HG02870 (cell line): ENCODE results near the gene RNF146.
A peak's percentile ranks its signal among the peaks of the same experiment; 100 is the strongest.
"Not testable (repeated sequence)": the region's sequence is repeated elsewhere in the genome, so short reads cannot be mapped to it uniquely, and the experiment has no call there.

Experiments
- ATAC-seq: cut with Tn5 transposase; IDR thresholded peaks from one replicate; pipeline ENCODE4 v1.9.1; 2021; ENCODE audit warnings: mild to moderate bottlenecking, moderate library complexity; ENCODE audit not compliant: unreplicated experiment

Gene RNF146, protein sequence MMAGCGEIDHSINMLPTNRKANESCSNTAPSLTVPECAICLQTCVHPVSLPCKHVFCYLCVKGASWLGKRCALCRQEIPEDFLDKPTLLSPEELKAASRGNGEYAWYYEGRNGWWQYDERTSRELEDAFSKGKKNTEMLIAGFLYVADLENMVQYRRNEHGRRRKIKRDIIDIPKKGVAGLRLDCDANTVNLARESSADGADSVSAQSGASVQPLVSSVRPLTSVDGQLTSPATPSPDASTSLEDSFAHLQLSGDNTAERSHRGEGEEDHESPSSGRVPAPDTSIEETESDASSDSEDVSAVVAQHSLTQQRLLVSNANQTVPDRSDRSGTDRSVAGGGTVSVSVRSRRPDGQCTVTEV

DNA sequence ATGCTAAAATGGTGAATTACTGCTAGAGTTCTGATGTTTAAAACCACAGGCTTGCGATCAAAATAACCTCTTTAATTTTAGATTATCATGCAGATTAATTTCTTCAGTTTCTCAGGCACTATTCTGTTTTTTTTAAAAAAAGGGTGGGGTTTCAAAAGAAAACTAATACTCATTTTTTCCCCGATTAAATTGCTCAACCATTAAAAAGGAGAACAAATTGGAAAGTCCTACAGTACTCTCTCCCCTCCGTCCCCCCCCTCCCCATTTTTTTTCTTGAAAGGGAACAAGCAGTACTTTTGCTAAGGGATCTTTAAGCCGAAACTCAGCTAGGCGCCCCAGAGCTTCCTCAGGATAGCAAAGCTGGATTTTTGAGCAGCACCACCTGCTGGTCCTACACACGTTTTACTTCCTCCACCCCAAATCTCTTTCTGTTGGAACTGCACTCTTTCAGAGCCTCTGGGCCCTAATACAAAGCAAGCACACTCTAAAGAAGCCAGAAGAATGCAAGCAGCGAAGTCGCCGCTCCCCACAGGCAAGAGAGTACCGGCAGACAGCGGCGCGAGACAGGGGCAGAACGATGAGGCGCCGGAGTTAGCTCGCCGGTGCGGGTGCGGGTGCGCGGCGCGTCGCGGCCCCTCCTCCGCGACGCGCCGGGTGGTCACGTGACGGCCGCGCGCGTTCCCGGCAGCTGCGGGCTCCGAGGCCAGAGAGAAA is at the start of gene RNF146:
Gene RNF146, plus strand, starts transcription at position 687 of the 714 bp plus-strand sequence. CDS start 13,475 bp downstream, outside the sequence.
- peak; percentile 69 for ATAC-seq

DNA sequence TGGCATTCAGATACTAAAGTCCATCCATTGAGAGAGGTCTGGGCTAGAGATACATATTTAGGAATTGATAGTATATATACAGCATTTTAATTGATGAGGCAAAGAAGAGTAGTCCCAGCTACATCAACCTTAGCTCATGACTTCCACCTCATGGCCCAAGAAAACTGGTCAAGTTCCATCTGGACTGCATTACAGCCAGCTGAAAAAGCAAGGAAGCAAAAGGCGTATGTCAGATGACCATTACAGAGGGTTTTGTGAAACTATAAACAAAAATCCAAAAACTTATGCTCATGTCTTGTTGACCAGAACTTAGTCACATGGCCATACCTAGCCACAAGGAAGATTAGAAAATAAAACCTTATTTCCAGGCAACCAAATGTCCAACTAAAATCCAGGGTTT is 46.8 kb upstream of the RNF146 start:
- ATAC-seq = no peak

DNA sequence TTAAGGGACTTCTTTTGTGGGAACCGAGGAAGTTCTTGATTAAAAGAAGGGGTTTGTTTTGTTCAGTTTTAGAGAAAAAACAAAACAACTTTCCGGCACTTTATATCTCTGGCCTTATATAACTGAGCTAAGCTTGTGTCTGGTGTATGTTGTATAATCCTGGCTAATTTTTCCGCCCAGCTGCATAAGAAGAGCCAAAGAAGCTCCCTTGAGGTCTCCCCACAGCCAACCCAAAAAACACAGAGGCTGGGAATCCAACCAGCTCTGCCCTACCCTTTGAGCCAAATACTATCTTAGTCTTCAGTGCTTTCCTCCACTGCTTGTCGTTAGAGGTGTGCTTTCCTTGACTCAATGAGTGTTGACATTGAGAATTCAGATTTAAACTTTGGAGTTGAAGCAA is 45.5 kb upstream of the RNF146 start:
- ATAC-seq = no peak

DNA sequence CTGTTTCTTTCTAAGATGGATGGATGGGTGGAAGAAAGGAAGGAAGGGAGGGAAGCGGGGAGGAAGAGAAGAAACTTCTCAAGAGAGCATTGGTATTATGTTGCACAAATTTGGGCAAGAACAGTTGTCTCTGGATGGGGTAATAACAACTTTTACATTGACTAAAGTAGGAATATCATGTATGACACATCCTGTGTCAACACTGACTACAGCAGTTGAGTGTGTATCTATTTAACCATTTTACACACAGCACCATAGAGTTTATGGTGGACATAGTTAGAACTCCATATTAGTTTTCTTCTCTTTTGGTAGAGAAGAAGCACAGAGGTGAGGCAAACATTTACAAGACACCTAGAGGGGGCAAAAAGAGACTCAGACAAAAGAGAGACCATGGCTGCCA is 44.2 kb upstream of the RNF146 start:
- no peak for ATAC-seq

DNA sequence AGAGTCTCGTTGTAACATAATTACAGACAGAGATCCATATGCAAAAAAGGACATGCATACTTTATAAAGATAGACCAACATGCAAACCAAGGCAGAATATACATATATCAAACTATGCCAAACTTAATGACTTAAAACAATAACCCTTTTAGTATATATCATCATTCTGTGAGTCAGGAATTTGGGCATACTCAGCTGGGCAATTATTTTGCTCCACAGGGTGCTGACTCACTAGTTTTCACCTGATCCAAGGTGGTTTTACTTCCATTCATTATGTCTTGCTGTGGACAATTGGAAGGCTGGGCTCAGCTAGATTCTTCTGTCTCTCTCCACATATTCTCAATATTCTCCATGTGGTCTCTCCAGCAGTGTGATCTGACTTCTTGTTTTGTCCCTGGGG is 41.2 kb upstream of the RNF146 start:
- ATAC-seq = no peak

DNA sequence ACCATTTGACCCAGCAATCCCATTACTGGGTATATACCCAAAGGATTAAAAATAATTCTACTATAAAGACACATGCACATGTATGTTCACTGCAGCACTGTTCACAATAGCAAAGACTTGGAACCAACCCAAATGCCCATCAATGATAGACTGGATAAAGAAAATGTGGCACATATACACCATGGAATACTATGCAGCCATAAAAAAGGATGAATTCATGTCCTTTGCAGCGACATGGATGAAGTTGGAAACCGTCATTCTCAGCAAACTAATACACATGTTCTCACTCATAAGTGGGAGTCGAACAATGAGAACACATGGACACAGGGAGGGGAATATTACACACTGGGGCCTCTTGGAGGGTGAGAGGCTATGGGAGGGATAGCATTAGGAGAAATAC is 32.8 kb upstream of the RNF146 start:
- not testable (repeated sequence) for ATAC-seq

DNA sequence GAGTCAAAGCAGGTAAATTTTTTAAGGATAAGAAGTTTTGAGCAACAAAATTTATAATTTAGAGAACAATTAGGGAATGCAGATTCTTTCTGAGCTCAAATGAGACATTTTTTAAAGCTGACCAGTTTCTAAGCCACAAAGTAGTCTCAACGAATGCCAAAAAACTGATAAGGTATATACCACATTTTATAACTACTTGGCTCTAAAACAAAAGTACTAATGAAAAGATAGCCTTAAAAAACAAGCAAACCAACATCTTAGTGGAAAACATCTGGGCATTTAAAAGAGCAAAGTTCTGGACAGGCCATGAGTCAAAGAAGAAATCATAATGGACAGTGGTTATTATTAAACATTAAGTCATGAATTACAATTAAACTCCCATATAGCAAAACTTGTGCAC is 23.2 kb upstream of the RNF146 start:
- ATAC-seq = no peak

DNA sequence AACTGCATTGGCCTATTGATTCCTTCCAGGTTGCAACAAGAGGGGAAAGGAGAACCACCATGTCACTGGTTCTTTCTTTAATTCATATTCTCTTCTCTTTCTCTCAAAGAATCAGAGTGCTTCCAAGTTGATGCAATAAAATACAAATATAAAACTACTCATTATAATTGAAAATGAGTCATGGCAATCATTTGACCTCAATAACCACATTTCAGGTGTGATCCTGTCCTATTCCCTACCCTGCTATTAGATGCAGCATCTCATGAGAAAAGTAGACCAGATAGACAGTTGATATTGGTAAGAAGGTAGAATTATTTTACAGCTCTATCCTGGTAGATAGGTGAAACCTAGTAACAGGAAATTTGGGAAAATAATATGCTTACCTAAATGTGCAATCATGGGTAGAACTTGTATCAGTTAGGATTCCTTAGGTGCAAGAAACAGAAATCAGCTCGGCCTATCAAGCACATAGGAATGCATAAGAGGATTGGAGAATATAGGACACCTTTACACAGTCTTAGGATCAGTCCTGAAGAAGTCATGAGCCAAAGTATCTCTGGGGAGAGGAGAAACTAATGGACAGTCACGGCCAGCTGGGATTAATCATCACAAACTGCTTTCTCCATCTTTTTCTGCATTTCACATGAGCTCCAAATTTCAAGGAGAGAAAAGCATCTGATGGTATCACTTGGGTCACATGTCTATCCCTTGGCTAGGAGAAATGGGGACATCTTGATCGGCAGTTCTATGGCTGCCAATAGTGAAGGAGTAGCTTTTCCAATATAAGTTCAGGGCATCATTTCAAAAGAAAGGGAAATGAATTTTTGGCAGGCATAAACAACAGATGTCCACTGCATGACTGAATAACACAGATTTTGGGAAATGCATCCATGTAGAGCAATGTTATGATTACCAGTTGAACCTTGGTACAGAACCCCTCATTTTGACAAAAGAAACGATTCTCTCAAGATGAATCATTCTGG is 19.3 kb upstream of the RNF146 start:
- no peak for ATAC-seq

DNA sequence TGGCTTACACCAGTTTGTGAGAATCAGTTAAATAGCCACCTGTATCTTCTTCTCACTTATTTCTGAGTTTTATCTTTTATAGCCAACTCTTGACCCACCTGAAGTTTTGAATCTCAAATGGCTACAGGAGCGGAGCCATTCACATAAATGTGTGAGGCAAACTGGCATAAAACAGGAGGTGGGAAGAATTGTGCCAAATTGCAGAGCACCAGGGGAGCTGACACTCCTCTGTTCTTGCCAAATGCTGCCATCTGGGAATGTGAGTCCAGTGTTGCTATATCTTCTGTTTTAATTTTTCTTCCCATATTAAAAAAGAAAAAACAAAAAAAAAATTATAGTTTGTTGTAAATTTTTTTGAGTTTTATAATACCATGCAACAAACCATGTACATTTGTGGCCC is 17.0 kb upstream of the RNF146 start:
- no peak for ATAC-seq

DNA sequence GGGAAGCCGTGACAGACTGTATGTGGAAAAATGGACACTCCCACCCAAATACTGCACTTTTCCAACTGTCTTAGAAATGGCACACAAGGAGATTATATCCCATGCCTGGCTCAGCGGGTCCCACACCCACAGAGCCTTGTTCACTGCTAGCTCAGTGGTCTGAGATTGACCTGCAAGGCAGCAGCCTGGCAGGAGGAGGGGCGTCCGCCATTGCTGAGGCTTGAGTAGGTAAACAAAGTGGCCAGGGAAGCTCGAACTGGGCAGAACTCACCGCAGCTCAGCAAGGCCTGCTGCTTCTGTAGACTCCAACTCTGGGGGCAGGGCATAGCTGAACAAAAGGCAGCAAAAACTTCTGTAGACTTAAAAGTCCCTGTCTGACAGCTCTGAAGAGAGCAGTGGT is 11.4 kb upstream of the RNF146 start:
- no peak for ATAC-seq

DNA sequence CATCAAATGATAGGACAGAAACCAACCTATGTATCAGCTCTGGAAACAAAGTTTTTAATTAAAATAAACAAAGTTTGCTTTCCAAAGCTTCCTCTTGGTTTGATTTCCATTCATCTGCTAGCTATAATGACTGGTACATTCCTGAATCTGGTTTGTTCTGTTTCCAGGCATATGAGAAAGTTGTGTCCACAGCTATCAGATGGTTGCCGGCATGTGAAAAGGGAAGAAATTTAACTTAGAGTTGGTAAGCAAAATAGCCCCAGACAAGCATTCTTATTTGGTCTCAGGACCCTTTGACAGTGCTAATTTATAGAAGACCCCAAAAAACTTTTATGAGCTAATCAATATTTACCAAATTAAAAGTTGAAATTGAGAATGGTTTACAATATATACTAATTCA is 3.8 kb upstream of the RNF146 start:
- ATAC-seq = no peak

DNA sequence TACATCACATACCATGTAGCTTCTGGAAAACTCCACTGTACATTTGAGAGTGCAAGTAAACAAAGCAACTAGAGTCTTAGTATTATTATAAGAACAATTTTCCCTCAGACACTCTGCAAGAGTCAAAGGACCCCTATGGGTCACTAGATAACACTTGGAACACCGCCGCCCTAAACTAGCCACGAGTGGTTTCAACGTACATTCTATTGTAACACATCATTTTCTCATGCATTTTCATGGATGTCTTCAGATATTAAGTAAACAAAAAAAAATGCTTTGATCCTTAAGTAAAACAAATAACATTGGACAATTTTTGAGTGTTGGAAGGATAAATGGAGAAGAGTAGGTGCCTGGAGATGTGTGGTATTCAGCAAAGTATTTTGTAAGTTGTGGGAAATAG is 3.2 kb upstream of the RNF146 start:
- no peak for ATAC-seq

DNA sequence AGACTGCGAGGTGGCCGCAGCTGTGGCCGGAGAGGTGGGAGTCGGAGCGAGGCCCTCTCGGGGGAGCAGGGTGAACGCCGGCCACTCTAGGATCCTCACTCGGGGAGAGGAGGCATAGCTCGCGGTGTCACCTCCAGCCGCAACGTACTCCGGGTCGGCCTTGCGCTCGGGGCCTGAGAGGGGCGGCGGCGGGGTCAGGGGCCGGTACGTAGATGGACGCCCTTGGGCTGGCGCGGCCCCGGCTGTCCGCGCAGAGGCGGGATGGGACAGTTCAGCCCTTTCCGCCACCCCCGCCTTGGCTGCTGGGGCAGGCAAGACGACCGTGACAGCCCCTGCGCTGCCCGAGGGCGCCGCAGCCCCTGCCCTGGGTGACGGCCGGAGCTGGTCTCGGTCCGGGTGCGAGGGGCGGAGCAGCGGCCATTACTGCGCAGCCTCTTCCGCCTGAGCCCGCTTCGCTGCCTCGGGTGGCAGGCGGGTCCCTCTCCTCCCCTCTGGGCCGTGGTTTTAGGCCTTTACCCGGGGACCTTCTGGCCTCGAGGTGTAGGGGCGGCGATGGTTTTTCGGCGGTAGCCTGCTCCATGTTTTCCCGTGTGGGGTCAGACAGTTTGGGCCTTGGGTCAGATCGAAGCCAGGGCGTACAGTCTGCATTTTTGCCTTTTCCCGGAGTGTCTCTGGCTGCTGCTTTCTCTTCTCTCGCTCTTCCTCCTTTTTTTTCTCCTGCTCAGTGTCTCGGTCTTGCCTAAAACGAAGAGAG is 405 bp downstream of the RNF146 start:
- ATAC-seq = peak; percentile 78

DNA sequence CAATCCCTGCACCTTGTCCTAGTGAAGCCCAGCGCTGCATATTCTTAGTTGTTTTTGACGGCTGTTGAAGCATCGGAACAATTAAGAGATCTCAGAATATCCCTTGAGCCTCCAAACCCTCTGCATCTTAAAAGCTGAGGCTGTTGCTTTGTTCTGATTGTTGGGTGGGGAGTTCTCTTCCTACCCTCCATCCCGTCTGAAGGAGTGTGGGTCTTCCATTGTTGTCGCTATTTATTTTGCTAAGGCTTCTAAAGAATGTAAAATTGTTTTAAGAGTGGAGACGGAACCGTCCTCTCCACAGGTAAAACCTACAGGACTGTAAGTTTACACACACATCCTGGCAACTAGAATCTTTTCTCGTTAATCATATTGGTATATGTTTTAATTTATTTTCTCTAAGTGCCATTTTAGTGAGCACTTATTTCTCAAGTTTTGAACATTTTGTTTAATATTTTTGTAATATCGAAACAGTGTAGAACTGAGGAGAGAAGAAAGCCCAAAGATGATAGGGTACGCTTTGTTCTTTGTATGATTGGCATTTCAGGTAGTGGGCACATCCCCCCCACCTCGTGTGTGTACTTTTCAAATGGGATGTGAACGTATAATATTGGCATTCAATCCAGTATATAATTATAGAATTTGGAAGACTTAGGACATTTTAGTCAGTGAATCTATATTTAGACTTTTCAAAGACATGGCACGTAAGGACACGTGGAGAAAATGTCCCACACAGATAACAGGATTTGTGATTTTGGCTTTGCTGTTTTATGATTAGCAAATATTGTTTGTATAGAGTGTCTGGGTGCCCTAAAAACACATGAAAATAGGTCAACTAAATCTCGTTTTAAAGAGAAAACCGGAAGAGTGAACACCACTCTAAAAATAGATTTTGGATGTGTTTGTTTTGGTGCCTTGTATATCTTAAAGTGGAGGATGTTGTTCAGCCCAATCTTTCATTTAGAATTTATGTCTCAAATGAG is 1.3 kb downstream of the RNF146 start:
- no peak for ATAC-seq

DNA sequence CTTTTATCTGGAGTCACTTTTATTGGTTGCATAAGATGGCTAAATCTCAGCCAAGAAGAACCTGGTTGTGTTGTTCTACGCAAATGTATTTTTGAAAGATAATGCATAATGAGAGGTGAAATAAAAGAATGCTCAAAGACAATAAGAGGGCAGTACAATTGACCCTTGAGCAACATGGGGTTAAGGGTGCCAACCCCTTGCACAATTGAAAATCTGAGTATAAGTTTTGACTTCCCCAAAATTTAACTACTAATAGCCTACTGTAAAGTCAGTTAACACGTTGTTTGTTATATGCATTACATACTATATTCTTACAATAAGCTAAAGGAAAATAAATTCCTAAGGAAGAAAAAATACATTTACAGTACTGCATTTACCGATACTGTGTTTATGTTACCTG is 5.9 kb downstream of the RNF146 start:
- no peak for ATAC-seq

DNA sequence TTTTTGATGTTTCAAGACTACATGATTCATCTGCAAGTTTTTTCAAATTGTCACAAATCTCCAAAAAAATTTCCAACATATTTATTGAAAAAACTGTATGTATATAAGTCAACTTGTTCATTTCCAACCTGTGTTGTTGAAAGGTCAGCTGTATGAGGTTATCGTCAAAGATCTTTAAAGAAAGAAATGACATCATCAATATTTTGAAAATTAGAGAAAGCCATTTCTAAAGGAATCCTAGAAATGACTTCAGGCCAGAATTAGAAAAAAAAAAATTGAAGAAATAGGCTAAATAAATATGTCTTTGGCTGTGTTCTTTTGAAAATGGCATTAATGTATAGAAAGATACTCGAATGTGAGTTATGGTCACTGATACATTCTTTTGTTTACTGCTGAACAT is 6.8 kb downstream of the RNF146 start:
- no peak for ATAC-seq

DNA sequence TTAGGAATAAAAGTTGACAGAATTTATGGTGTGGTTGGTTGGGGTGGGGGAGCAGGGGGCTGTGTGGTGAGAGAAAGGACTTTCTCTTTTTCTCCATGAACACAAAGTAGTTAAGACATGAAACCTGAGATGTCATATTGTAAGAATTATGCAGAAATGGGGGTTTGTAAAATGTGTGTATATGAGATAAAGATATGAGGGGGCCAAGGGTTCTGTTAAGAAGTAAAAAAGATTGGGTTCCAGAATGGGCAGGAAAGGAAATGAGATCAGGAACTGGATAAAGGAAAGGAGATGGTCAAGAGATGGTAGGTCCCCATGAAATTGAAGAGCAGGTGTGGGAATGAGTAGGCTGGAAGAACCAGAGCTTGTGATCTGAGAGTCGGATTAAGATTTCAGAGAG is 9.7 kb downstream of the RNF146 start:
- ATAC-seq = no peak

DNA sequence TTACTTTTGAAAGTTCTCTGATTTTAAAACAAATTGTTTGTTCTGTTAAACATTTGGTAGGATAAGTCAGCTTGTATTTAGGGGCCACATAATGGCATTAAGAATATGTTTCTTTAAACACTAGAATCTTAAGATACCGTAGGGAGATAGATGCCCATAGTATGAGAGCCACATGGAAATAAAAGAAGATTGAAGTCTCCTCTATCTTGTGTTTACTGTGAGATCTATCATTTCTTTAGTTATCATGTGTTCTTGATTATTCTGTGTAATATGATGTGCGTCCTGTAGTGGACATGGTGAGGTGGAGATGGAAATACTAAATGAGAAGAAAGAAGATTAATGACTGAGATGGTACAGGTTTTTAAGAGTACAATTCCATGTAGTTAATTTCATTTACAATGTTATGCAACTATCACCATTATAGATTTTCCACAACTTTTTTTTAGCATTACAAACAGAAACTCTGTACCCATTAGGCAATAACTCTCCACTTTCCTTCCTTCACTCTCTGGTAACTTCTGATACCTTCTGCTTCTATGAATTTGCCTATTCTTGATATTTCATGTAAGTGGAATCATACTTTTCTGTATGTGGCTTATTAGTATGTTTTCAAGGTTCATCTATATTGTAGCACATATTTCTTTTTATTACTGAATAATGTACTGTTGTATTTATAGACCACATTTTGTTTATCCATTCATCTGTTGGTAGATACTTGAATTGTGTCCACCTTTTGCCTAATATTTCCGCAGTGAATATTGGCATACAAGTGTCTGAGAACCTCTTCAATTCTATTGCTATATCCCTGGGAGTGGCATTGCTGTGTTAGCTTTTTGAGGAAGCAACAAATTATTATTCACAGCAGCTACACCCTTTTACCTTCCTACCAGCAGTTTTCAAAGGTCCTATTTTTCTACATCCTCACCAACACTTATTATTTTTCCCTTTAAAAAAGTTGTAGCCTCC is 11.5 kb downstream of the RNF146 start:
- no peak for ATAC-seq
